GM21528 (cell line): ENCODE results near the gene FGD3.
A peak's percentile ranks its signal among the peaks of the same experiment; 100 is the strongest.

Experiments
- ATAC-seq: cut with Tn5 transposase; IDR thresholded peaks from one replicate; pipeline ENCODE4 v1.9.1; 2021; ENCODE audit warnings: mild to moderate bottlenecking, moderate library complexity; ENCODE audit not compliant: unreplicated experiment, low FRiP score

FGD3 gene

GRCh38 chr9:93064392-93065134, 117.2 kb downstream of the FGD3 start:
- ATAC-seq = peak; percentile 90

GRCh38 chr9:93065135-93065720, 117.9 kb downstream of the FGD3 start:
- no peak for ATAC-seq

GRCh38 chr9:93066978-93067603, 119.8 kb downstream of the FGD3 start:
- no peak for ATAC-seq

- no peak for ATAC-seq
Measured at GRCh38 chr9:93068956-93069355, 121.6 kb downstream of the FGD3 start.

GRCh38 chr9:93071464-93071863, 124.1 kb downstream of the FGD3 start:
- no peak for ATAC-seq

GRCh38 chr9:93072383-93072795, 125.1 kb downstream of the FGD3 start:
- no peak for ATAC-seq

- no peak for ATAC-seq
Measured at GRCh38 chr9:93076101-93076791, 128.9 kb downstream of the FGD3 start.

- ATAC-seq = no peak
Measured at GRCh38 chr9:93076792-93077128, 129.4 kb downstream of the FGD3 start.

GRCh38 chr9:93077367-93077766, 130.0 kb downstream of the FGD3 start:
- ATAC-seq = no peak

- no peak for ATAC-seq
Measured at GRCh38 chr9:93077811-93078210, 130.5 kb downstream of the FGD3 start.

- no peak for ATAC-seq
Measured at GRCh38 chr9:93079371-93079770, 132.0 kb downstream of the FGD3 start.

- ATAC-seq = no peak
Measured at GRCh38 chr9:93080406-93080805, 133.1 kb downstream of the FGD3 start.

- ATAC-seq = no peak
Measured at GRCh38 chr9:93081081-93081529, 133.8 kb downstream of the FGD3 start.

- no peak for ATAC-seq
Measured at GRCh38 chr9:93081931-93082330, 134.6 kb downstream of the FGD3 start.

GRCh38 chr9:93082841-93083411, 135.6 kb downstream of the FGD3 start:
- no peak for ATAC-seq

- no peak for ATAC-seq
Measured at GRCh38 chr9:93083592-93084470, 136.5 kb downstream of the FGD3 start.

GRCh38 chr9:93084471-93084881, 137.2 kb downstream of the FGD3 start:
- ATAC-seq = no peak

- no peak for ATAC-seq
Measured at GRCh38 chr9:93085676-93086075, 138.4 kb downstream of the FGD3 start.
